K562 (cell line): ENCODE data around the gene KLF1. TPM values are rescaled to one million over a fixed set of nuclear protein-coding genes. Genes with fewer than 3 reads are reported as not detected.

ENCODE experiments used
- ATF6 ChIP-seq: sonication (generic); formaldehyde crosslinking; IDR thresholded peaks from 2 replicates; pipeline ENCODE4 v1.4.0; 2020; ENCODE audit warnings: mild to moderate bottlenecking, missing genetic modification reagents
- BCL6 ChIP-seq: fragments of 250-450 bp; sonication (Bioruptor Pico); IDR thresholded peaks from 2 replicates; pipeline ENCODE4 v1.4.0; 2020
- BDP1 ChIP-seq: IDR thresholded peaks from 3 replicates; pipeline ENCODE4 v1.6.1; 2011; ENCODE audit not compliant: insufficient read length, insufficient read depth
- CHD7 ChIP-seq: fragments of 200-600 bp; sonication (generic); IDR thresholded peaks from one replicate; pipeline ENCODE4 v1.6.1; 2012; ENCODE audit warnings: mild to moderate bottlenecking, low read depth, low read length, inconsistent platforms
- DLX4 ChIP-seq: fragments of 250-450 bp; sonication (Bioruptor Pico); IDR thresholded peaks from 2 replicates; pipeline ENCODE4 v1.6.1; 2021; ENCODE audit warnings: mild to moderate bottlenecking
- ELF4 ChIP-seq: fragments of 450-650 bp; formaldehyde crosslinking; IDR thresholded peaks from 2 replicates; pipeline ENCODE4 v1.4.0; 2022; ENCODE audit warnings: missing genetic modification characterization
- NR3C1 ChIP-seq: sonication (generic); formaldehyde crosslinking; IDR thresholded peaks from 2 replicates; pipeline ENCODE4 v1.8.1; 2022; ENCODE audit warnings: missing genetic modification reagents
- SP2 ChIP-seq: IDR thresholded peaks from 2 replicates; pipeline ENCODE4 v1.6.1; 2011; ENCODE audit warnings: mild to moderate bottlenecking, low read depth, low read length, moderate library complexity; ENCODE audit not compliant: poor library complexity, severe bottlenecking; ENCODE audit errors: extremely low read depth
- TCF7 ChIP-seq: sonication (generic); IDR thresholded peaks from 2 replicates; pipeline ENCODE4 v1.6.1; 2016; ENCODE audit warnings: antibody characterized with exemption, borderline replicate concordance
- TEAD2 ChIP-seq: fragments of 450-650 bp; IDR thresholded peaks from 2 replicates; pipeline ENCODE4 v1.6.1; 2016; ENCODE audit warnings: missing genetic modification characterization, control low read depth, missing compliant biosample characterization
- U2AF1 ChIP-seq: fragments of 200-400 bp; formaldehyde crosslinking; optimal IDR thresholded peaks from 2 replicates; pipeline ENCODE3; 2017; ENCODE audit warnings: mild to moderate bottlenecking, low read depth, low read length, moderate library complexity
- ZEB2 ChIP-seq: fragments of 450-650 bp; IDR thresholded peaks from 2 replicates; pipeline ENCODE4 v1.6.1; 2016
- ZKSCAN3 ChIP-seq: fragments of 250-450 bp; sonication (Bioruptor Pico); IDR thresholded peaks from 2 replicates; pipeline ENCODE4 v1.4.0; 2020
- ZNF75A ChIP-seq: fragments of 450-650 bp; formaldehyde crosslinking; IDR thresholded peaks from 2 replicates; pipeline ENCODE4 v1.4.0; 2020; ENCODE audit warnings: mild to moderate bottlenecking
- ZNF785 ChIP-seq: fragments of 250-450 bp; sonication (Bioruptor Pico); IDR thresholded peaks from 2 replicates; pipeline ENCODE4 v1.4.0; 2020; ENCODE audit warnings: mild to moderate bottlenecking
- polyA plus RNA-seq, 8 experiments: library from polyadenylated mRNA; depleted of rRNA in 4 of 8; stranded (reverse) in 5 of 8; unstranded in 3 of 8; fragments of >200 nt; fragmentation: Nextera tagmentation in 2 of 8; fragmentation: Illumina TruSeq in 1 of 8; extraction: Ambion mirVana in 2 of 8; extraction: Trizol in 1 of 8; gene quantifications; 2 replicates each; pipeline versions ENCODE4 v1.2.1 to v1.2.3, GENCODE V29; 2011 to 2014; ENCODE audit warnings: inconsistent platforms in 1 of 8, missing spikeins in 1 of 8
- total RNA-seq, 7 experiments: library from RNA; depleted of rRNA in 6 of 7; stranded (reverse); fragments of >200 nt in 6 of 7; fragmentation: Illumina TruSeq in 2 of 7; extraction: Trizol in 2 of 7; gene quantifications; 2 replicates each; pipeline versions ENCODE4 v1.2.1 to v1.2.3, GENCODE V29; 2011 to 2021; ENCODE audit warnings: low replicate concordance in 1 of 7

Gene KLF1
- total and polyA plus RNA-seq, 9 of the 15 experiments (the other 6 are each of a cell fraction or from before 2014, with no cell fraction given) = 8.4 to 163 (median 47.3) TPM

DNA sequence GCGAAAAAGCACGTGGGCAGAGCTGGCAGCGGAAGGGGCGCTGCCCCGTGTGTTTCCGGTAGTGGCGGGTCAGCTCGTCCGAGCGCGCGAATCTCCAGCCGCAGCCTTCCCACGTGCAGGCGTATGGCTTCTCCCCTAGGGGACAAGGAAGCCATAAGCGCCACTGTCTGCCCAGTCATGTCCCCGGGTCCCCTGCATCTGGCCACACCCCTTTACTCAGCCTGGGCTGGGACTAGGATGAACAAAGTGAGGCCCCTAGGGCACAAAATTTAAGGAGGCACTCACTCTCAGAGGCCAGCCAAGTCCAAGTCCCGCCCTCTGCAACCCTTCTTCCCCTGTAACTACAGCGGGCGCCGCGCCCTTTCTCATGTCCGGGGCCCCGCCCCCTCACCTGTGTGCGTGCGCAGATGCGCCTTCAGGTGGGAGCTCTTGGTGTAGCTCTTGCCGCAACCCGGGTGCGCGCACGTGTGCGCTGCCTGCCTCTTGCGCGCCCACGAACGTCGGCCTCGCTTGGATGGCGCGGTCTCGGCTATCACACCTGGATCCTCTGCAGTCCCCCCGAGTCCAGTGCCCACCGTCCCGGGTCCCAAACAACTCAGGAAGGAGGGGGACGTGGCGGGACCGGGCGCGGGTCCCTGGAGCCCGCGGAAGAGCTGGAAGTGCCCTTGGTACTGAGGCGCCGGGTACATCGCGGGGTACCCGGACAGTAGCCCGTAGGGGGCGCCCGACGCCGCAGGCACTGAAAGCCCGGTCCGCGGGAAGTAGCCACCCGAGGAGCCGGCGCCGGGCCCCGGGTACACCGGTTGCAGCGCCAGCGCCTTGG is 1.9 kb downstream of the KLF1 start (continued):
- TF ChIP-seq CHD7 (no peak), ATF6 (CRISPR knock-in tag) (peak; percentile 61), ZKSCAN3 (CRISPR knock-in tag) (no peak), BDP1 (no peak), SP2 (peak; percentile 26), ZNF785 (CRISPR knock-in tag) (no peak), ELF4 (CRISPR knock-in tag) (0 out of 2 replicates have a peak, but pooled peaks have one; percentile 50), TCF7 (no peak), ZNF75A (CRISPR knock-in tag) (no peak), ZEB2 (peak; percentile 98), NR3C1 (CRISPR knock-in tag) (peak; percentile 58; the same call in 1 of the 2 replicates), DLX4 (CRISPR knock-in tag) (no peak), TEAD2 (no peak), BCL6 (no peak), U2AF1 (peak; percentile 98)
